Tongue (tissue), 2 donors: ENCODE data around the gene C16orf74. TPM values are rescaled to one million over a fixed set of nuclear protein-coding genes. Genes with fewer than 3 reads are reported as not detected.

Source experiments
- DNase-seq: peaks from one replicate; pipeline ENCODE4 v3.0.0-alpha.2; 2015
- total RNA-seq: library from RNA; depleted of rRNA; stranded (reverse); fragments of >200 nt; gene quantifications from one replicate; pipeline ENCODE4 v1.2.3, GENCODE V29; 2014

C16orf74 gene
- total RNA-seq, 1 donor from 2014 or later, result 14.5 TPM

DNA sequence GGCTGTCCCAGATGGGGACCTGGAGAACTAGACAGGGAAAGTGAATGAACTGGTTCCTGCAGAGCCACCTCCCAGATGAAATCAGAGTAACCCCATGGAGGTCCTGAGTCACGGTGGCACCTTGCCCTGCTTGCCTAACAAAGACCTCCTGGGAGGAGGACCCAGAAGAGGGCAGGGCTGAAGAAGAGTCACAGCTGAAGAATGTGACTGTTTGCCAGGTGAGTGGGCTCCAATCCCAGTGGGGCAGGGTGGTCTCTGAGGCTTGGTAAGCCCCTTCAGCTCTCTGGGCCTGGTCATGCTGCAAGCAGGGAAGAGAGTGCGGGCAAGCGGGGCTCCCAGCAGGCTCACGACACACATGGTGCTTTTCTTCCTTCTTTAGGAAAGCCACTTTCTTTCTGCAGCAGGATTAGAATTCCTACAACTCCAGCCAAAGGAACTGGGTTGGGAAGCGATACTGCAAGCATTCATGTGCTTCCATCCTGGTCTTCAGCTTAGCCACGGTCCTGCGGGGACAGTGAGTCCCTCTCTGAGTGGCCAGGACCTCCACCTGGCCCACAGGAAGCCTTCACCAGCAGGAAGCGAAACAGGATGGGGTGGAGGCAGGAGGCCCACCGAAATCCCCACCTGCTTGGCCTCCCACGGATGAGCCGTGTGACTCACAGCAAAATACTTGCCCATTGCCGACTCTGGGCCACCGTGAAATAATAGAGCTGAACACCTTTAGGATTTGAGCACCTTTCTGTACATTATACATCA, 4.3 kb downstream of the C16orf74 start:
- no peak for DNase-seq

DNA sequence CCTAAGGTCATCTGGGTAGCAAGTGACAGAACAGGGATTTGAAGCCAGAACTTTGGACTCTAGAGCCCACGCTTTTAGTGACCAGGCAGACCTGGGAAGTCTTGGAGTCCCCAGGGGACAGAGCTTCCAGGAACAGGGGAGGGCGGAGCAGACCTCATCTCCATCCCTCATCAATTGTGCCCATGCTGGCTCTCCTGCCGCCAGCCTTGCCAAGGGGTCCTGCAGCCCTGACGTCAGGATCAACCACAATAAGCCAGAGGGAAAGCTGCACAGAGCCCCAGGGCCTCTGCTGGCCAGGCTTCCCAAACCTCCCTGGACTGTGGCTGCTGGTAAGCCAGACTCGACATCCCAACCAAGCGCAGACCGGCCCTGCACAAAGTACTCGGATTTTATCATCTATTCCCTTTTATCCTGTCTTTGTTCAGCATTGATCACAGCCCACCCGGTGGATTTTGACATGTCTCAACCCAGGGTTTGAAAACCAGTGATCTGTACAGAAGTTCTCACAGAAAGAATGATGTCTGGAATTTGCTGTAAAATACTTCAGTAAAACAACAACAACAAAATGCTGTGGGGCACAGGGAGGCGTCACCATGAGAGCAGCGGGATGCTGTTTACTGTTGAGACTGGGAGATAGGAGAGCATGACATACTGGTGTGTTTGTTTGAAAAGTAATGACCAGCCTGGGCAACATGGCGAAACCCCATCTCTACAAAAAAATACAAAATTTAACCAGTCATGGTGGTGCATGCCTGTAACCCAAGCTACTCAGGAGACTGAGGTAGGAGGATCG, 11.8 kb downstream of the C16orf74 start:
- no peak for DNase-seq

GRCh38 chr16:85736921-85737320, 14.0 kb downstream of the C16orf74 start:
- DNase-seq, result no peak

DNA sequence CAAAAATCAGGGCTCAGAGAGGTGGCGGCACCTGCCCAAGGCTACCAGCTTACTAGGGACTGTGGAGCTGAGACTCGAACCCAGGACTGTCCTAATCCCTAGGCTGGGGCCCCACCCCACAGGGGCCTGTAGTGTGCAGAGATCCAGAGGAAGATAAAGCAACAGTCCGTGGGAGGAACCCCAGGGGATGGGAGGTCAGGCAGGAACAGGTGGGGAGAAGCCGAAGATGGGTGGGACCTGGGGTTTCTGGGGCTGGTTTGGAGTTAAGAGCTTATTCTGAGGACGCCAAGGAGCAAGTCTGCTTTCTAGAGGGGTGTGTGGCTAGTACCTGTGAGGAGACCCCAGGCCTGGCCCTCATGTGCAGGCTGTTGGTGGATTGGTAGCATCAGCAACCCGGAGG, 14.9 kb downstream of the C16orf74 start:
- no peak for DNase-seq

- DNase-seq, result no peak
These were observed 15.7 kb downstream of the C16orf74 start for GRCh38 chr16:85735225-85735635.

- DNase-seq, result no peak
These were observed 16.4 kb downstream of the C16orf74 start for GRCh38 chr16:85734311-85735017.

- no peak for DNase-seq
These were observed 17.1 kb downstream of the C16orf74 start for GRCh38 chr16:85733839-85734170.

GRCh38 chr16:85733155-85733838, 17.6 kb downstream of the C16orf74 start:
- no peak for DNase-seq

DNA sequence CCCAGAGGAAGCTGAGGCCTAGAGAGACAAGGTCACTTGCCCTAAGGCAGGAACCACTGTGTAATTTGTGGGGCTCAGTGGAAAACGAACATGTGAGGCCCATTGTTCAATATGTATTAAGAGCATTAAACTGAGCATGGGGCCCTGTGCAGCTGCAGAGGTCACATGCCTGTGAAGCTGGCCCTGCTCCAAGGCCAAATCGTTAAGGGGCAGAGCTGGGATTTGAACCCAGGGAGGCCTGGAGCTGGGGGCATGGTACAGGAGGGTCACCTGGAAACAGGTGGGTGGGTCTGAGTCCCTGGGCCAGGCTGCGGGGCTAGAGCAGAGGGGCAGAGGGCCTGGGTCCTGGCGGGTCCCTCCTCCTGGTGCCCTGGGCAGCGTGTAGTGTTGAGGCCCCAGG, 19.7 kb downstream of the C16orf74 start:
- no peak for DNase-seq

DNA sequence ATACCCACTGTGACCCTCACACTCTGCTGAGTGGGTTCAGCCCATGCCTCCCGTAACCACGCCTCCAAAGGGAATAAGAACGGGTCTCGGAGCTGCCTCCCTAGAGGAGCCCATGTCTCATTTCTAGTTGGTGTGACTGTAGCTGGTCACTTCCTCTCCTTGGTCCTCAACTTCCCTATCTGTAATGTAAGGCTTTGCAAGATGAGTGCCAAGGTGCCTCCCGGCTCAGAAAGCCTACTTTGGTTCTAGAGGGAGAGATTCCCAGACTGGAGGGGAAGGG, 20.8 kb downstream of the C16orf74 start:
- DNase-seq, result no peak

- DNase-seq, result no peak
These were observed 21.3 kb downstream of the C16orf74 start for GRCh38 chr16:85729452-85730185.

DNA sequence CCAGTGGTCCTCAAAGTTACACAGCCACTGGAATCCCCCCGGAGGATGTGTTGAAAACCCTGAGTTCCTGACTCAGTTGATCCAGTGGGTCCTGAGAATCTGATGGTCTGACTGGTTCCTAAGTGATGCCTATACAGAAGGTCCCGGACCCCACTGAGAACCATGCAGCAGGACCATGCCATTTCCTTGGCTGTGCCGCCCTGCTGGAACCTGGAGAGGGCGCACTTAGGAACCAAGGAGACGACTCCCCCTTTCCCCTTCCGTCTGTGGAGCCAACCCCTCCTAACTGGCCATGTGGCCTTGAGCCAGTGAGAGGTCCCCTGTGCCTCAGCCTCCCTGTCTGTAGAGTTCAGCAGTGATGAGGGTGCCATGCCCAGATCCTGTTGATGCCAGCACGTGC, 22.0 kb downstream of the C16orf74 start:
- no peak for DNase-seq

GRCh38 chr16:85724936-85725335, 26.0 kb downstream of the C16orf74 start:
- DNase-seq, result no peak

DNA sequence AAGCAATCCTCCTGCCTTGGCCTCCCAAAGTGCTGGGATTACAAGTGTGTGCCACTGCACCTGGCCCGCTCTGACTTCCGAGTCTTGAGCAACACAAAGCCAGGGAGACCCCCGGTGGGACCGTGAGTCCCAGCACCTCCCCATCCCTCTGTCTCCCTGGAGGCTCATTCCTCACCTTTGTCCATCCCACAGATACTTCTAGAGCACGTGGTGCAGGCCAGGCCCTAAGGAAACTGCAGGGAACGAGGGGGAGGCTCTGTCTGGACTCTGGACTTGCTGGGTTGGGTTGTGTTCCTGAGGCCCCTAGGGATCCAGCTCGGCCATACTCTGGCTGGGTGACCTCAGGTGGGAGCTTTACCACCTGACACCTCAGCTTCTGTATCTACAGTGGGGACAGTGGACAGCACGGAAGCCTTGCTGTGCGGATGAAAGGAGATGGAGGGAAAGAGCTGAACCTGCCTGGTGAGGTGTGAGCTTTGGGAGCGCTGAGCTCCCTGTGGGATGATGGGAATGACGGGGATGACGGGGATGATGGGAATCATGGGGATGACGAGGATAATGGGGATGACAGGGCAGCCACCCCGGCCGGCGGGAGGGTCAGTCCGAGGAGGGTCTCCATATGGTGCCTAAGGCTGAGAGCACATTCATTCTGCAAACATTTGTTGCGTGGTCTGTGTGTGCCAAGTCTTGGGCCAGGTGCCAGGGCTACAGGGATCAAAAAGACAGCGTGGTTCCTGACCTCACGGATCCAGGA, 26.6 kb downstream of the C16orf74 start:
- DNase-seq, result no peak

DNA sequence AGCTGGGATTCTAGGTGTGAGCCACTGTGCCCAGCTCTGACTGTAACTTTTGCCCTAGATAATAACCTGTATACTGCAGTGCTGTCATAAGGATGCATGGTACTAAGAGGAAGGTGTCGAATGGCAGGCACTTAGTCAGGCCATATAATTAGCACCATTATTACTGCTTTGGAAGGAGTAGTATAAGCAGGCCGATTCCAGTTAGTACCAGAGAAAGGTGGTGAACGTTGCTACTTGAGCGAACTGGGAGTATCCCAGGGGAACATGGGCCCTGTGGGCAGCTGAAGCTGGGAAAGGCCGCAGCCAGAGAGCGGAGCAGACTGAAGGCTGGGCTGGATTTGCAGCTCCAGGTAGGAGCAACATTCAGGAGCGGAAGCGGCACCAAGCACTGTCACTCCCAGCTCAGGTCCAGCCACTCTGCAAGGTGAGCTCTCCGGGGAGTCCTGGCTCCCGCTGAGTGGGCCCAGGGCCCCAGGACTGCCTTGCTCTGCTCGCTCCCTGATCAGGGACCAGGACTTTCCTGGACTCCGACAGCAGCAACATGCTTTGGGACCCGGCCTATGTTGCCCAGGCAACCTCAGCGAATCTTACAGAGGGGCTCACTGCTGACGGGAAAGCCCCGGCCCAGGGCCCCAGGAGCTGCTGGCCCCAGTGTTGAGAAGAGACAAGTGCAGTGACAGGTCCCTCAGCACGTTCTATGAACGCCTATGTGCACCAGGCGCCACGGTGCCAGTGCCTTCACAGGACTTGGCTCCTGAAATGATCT, 28.6 kb downstream of the C16orf74 start:
- DNase-seq, result no peak

- no peak for DNase-seq
These were observed 30.6 kb downstream of the C16orf74 start for GRCh38 chr16:85720302-85720637.

- DNase-seq, result no peak
These were observed 31.1 kb downstream of the C16orf74 start for GRCh38 chr16:85719605-85720301.

DNA sequence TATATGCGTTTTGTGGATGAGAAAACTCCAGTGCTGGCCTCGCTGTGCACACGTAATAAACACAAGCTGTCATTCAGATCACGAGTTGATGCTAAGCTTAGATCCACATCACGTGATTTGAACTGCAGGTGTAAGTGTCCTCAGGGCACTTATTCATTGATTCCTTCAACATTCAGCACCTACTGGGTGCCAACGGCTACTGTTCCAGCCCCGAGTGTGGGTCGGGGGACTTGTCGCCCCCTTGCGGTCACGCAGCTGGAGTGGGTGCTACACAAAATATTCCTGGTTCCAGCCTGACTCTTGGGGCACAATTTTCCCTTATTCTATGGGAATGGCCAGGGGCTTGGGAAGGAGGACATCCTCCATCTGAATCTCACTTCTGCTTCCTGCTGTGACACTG, 32.2 kb downstream of the C16orf74 start:
- DNase-seq, result no peak

GRCh38 chr16:85718153-85718477, 32.8 kb downstream of the C16orf74 start:
- no peak for DNase-seq
